Stimulated activated CD8-positive, alpha-beta memory T cell treated with anti-CD3 and anti-CD28 coated beads, Interleukin-15, amount 100 ng/mL, for 1 hour (primary cell): Measurements from ENCODE around the gene KLC4.

Experiments used
- DNase-seq: peaks from one replicate; pipeline ENCODE4 v3.0.0-alpha.2; 2020; ENCODE audit warnings: low read depth

Gene KLC4

DNA sequence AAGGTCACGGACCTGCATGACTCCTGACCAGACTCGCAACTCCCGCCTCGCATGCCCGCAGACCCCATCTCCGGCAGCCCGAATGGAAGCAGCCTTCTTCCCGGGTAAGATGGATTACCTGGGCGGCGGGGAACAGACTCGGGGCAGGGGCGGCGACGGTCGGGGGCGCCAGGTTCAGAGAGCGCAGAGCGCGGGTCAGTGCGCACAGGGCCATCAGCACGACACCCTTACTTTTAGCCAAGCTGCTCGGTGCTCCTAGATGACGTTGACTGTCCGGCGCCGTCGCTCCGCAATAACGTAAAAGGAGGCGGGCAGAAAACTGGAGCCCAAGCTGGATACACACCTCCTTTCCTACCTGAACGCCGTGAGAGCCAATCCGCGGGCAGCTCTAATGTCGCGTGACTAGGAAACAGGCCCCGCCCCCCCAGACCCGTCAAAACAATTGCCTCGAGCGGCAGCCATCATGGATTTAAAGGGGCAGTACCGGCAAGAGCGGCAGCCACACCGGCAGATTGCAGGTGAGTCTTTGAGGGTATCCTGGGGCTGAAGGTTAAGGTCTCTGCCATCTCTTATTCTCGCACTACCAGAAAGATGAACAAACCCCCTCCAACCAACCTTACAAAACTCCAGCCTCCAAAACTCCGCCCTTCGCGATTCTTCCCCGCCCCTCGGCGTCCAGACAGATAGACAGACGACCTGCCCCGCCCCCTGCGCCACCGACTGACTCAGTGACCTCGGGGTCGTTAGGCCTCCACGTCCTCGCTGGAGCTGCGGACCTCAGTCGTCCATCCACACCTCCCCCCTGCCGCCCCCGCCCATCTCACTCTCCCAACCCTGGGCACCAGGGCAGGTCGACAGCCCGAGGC is at the start of gene KLC4, which contains the start of gene MRPL2:
Gene KLC4 (plus strand): TSS at position 464 of the 866 bp plus-strand sequence. CDS start 1,705 bp downstream, outside the sequence.
Gene MRPL2 (minus strand): TSS at position 267 of the 866 bp plus-strand sequence. CDS start 53 bp downstream, at position 214.
- DNase-seq = peak; percentile 98

DNA sequence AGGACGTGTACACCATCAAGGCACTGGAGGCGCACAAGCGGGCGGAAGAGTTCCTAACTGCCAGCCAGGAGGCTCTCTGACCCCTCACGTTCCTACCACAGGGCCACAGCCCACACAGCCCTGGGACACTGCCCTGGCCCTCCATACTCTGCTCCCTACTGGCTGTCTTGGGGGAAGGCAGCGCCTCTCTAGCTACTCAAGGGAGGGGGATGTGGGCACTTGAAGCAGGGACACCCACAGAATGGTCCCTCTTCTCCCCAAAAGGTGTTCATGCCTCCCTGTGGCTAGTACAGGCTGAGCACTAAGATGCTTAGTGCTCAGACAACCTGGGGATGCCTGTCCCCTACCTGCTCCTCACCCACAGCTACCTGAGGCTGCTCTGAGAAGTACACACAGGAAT is 48.2 kb upstream of the KLC4 start:
- DNase-seq = no peak

DNA sequence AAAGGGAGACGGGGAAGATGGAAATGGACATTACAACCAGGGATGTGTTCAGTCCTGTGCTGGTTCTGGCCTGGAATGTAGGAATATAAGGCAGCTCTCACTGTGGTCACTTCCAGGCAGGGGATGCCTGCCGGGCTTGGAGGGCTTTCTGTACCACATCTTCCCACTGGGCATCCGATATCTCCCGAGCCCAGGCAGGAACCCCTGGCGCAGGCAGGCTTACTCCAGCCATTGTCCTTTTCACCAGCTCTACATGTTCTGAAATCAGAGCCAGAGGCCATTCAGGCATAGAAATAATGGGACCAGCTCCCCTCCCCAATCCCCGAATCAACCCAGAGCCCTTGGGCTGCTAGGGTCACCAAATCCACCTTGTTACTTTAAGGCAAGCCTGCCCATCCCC is 47.1 kb upstream of the KLC4 start:
- no peak for DNase-seq

DNA sequence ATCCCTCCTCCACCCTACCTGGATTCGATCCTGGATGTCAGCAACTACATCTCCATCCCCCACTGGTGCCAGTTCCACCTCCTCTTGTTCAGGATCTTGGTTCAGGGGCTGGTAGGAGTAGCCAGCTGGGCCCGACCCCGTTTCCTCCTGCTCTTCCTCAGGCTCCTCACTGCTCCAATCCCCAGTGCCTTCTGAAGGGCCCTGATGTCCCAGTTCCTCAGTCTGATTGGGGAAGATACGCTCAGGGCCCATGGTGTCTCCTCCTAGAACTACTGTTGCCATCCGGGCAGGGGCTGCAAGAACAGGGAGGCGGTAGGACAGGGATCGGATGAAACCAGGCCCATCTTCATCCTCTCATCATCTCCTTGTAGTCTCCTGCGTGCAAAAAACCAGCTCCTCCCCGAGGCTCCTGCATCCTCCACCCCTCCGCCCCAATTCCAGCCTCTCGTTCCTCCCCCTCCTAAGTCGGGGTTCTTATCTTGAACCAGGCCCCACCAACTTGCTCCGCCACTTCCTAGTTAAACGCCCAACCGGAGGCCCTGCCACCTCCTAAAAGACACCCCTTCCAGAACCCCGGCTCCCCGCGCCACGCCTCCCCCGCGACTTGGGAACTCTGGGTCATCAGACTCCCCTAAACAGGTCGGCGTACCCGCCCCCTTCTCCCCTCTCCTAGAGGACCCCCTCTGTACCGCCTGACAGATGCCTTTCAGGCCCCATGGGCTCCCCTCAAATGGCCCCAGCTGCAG is 46.2 kb upstream of the KLC4 start:
- DNase-seq = no peak

DNA sequence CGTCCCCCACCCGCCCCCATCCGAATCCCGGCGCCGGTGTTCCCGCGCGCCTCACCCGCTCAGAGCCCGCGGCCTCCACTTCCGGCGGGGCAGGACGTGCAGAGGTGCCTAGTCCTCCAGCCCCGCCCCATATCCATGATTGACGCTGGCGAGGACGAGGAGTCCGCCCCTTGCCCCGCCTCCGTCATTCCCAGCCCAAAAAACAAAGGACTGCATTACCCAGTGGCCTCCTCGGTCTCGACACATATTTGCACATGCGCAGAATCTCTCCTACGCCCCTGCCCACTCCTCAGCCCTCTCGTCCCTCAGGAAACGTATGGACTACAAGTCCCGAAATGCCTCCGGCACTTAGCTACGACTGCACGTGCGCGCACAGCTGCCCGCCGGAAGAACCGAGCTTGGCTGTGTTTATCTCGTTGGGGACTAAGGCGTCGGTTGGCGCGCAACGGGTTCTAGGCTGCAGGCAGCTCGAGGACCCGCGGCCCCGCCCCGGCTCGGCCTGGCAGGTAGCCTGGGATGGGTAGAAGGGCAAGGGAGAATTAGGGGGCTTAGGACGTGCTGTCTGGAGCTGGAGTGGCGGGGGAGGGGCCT is 45.5 kb upstream of the KLC4 start, which contains the start of the genes KLHDC3 and MEA1:
Gene KLHDC3 (plus strand): TSS at position 407 of the 591 bp plus-strand sequence. CDS start 2,944 bp downstream, outside the sequence.
Gene MEA1 (minus strand): TSS at position 104 of the 591 bp plus-strand sequence. CDS start 133 bp downstream, outside the sequence.
- DNase-seq = peak; percentile 95

DNA sequence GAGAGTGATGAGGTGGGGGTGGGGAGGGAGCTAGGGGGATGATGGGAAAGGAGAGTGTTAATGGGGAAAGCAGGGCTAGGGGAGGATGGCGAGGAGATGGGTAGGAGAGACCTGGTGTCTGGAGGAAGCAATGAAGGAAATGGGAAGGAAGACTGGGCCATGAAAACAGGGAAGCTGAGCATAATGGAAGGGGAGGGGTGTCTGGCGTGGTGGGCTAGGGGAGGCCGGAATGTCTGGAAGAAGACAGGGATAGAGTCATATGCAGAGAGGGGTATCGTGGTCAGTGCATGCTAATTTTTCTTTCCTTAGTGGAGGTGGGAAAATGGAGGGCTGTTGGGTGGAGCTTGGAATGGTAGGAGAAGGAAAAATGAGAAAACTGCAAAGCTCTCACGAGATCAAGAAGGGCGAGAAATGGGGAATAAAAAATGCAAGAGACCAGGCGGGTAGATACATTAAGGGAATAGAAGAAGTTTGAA is 45.0 kb upstream of the KLC4 start:
- no peak for DNase-seq

DNA sequence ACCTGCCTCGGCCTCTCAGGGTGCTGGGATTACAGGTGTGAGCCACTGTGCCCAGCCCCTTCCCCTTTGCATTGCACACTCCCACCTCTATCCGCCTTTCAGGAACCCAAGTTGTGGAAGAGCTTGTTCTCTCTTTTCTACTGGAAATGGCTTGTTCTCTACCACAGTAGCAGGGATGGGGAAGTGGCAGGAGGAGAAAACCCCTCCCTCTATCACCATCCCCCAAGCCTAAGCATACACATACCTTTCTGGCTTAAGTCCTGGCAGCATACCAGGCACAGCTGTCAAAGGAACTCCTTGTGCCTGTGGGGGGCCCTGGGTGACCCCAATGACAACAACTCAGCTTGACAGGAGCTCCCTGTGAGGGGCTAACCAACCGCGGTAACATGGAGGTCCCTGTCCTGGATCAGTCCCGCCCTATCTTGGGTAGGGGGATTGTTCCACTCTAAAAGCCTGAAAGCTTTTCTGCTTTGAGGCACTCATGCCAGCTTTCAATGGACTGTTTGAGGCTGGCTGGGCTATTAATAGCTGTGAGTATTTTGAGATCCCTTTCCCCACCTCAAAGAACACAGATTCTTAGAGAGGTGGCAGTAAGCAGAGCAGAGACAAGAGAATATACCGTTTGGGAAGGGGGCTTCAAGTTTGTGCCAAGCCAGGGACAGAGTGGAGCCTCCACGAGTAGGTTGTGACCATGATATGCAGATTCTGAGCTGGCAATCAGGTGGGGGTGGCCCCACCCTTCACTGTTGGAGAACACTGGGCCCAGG is 43.1 kb upstream of the KLC4 start:
- no peak for DNase-seq

DNA sequence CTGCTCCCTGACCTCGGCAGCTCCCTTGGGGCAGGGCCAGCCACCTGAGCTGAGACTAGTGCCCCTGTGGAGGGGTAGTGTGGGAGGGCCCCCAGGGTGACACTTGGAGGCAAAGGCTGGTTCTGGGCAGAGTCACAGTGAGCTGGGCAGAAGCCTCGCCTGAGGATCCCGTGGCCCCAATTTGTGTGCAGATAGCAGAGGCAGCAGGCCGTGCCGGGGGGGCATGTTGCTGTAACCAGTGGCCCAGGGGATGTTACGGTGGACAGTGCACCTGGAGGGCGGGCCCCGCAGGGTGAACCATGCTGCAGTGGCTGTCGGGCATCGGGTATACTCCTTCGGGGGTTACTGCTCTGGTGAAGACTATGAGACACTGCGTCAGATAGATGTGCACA is 42.5 kb upstream of the KLC4 start:
- no peak for DNase-seq

DNA sequence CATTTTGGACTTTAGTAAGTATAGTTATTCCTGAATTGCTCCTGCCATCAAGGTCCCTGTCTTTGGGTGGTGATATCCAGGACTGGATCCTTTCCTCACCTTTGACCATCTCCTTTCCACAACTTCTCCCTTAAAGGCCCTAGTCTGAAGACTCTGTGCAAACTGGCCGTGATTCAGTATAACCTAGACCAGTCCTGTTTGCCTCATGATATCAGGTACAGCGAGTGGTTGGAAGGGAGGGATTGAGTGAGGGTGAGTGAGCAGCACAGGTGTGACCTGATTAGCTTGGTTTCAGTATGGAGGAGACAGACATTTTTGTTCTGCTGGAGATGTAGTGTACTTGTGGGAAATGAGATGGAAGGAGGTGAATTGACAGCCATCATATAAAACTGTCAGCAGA is 40.3 kb upstream of the KLC4 start:
- no peak for DNase-seq

DNA sequence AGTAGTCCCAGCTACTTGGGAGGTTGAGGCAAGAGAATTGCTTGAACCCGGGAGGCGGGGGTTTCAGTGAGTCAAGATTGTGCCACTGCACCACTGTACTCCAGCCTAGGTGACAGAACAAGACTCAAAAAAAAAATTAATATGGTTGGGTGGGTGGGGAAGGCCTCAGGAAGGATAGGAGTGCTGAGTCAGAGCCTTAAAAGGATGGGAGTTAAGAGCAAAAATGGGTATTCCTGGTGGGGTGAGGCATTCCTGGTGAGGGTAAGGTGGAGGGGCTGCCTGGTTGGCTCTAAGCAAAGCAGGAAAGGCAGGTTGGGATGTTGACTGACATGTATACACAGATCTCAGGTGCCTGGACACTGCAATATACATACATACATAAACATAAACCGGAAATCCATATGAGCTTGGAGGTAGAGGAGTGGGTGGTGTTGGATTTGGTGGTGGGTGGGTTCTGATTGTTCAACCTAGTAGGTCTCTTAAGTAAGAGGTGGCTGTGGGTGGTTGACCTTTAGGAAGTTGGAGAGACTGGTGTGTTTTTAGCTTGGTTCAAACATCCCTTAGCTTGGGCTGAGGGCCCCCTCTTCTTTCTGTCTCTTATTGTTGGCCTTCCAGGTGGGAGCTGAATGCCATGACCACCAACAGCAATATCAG is 39.3 kb upstream of the KLC4 start:
- DNase-seq = no peak

DNA sequence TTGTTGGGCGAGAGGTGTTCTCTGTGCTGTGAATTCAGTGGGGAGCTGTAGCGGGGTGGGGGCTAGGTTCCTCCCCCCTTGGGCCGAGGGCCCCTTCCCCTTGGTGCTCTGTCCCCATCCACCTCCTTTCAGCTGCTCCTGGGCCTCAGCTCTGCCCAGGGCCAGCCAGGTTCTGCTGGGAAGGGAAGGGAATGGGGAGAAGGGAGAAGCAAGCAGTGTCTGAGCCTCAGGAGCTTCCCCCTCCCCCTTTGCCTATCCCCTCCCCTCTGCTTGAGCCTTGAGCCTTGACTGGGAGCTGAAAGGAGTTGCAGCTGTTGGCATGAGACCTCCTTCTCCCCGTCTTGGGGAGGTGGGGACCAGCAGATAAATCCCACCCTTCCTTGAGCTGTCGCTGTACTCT is 38.6 kb upstream of the KLC4 start:
- no peak for DNase-seq

DNA sequence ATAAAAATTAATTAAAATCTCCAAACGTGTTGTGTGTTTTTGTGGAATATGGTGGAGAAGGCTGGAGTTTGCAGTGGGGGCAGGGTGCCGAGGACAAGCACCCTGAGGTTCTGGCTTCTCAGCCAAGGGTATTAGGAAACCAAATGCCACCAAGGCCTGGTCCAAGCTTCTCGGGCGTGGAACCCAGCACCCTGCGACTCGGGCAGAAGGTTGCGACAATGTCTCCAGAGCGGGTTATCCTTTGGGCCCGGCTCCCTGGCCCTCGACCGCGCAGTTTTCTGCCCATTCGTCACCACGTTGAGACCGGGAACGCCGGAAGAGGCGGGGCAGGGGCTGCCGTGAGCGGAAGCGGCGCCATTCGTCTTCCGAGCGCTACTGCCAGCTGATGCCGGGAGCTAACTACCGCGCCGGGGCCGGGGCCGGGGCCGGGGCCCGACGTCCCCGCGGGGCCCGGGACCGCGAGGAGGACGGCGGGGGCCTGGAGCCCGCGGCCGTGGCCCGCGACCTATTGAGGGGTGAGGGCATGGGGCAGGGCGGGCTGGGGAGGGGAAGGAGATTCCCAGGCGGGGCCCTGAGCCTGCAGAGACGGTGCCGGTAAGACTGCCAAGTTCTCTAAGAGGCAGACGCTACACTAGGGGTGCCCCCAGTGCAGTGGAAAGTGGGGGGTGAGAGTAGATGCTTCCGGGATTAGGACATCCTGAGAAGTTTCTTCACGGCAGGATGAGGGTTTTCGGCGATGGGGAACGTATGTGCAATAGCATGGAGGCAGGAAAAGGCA is 38.0 kb upstream of the KLC4 start, which contains the start of gene RRP36:
Gene RRP36 (plus strand): TSS at position 354 of the 778 bp plus-strand sequence. CDS start 32 bp downstream, at position 386.
- DNase-seq = peak; percentile 42

DNA sequence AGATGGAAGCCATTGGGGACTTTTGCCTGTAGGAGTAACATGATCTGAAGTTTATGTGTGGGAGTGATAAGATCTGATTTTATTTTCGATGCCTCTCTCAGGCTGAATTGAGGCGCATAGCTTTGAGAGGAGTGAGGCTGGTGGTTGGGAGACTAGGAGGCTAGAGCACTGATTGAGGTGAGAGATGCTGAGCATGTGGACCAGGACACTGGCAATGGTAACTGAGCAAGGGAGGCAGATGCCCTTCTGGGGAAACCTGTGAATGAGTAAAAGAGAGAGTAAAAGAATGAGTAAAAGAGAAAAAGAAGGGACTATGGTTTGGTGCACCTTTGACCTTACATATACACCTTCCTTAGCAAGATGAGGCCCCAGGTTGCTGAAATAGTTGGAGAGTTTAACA is 35.0 kb upstream of the KLC4 start:
- DNase-seq = no peak

DNA sequence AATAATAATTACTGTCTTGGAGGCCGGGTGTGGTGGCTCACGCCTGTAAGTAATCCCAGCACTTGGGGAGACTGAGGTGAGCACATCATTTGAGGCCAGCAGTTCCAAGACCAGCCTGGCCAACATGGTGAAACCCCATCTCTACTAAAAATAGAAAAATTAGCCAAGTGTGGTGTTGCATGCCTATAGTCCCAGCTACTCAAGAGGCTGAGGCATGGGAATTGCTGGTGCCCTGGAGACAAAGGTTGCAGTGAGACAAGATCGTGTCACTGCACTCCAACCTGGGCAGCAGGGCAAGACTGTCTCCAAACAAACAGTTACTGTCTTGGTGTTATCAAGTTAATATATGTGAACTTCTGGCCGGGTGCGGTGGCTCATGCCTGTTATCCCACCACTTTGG is 33.1 kb upstream of the KLC4 start:
- DNase-seq = no peak

DNA sequence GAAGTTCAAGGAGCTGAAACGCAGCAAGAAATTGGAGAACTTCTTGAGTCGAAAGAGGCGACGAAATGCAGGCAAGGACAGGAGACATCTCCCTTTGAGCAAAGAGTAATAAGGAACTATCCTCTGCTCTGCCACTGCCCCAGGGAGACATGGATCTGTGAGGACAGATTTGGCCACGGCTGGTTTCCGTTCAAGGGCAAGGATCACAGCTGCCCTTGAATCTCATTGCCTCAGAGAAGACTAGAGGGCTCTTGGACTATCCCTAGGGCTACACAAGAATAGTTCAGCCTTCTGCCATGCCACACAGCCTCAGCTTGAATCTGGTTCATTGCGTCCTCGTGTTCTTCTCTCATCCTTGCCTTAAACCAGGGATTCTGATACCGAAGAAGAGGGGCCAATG is 30.3 kb upstream of the KLC4 start:
- DNase-seq = no peak

DNA sequence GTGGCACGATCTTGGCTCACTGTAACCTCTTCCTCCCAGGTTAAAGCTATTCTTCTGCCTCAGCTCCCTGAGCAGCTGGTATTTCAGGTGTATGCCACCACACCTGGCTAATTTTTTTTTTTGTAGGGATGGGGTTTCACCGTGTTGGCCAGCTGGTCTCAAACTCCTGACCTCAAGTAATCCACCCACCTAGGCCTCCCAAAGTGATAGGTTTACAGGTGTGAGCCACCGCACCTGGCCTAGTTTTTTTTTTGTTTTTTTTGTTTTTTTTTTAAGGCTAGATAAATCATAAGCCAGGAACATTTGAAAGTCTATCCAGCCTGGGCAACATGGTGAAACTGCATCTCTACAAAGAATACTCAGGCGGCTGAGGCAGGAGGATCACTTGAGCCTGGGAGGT is 27.1 kb upstream of the KLC4 start:
- no peak for DNase-seq

DNA sequence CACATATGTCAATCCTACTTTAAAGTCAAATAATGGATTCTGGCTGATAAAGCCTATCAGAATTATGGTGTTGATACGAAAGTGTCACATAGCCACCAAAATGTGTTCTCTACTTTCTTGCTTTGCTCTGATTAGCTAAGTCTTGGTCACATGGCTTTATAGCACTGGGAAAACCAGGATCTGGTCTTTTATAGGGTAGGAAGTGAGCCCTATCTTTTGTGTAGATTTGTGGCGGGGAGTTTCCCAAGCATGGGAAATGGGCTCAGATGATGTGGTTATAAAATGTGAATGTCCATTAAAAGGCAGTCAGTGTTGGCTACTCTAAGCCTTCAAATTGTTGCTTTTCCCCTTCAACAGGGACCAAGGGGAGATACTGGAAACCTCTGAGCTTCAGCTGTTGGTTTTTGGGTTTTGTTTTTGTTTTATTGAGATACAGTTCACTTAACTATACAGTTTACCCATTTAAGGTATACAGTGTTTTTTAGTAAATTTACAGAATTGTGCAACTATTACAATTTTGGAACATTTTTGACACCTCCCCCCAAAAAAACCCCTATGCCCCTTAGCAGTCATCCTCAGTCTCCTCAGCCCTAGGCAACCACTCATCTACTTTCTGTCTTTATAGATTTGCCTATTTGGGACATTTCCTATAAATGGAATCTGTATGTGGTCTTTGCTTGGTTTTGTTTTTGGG is 25.8 kb upstream of the KLC4 start:
- DNase-seq = no peak

DNA sequence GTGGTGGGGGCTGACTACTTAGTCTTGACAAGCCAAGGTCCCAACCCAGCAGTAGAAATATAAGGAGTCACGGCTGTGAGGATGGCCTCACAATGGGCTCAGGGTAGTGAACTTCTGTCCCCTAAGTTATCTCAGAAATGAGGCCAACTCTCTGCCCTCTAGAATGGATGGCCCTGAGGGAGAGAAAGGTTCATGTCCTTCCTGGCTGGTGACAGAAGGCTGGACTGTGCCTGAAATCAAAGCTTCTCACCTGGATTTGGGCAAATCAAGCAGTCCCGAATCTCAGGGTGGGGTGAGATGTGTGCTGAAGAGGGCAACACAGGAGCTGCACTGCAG is 25.3 kb upstream of the KLC4 start:
- DNase-seq = no peak

DNA sequence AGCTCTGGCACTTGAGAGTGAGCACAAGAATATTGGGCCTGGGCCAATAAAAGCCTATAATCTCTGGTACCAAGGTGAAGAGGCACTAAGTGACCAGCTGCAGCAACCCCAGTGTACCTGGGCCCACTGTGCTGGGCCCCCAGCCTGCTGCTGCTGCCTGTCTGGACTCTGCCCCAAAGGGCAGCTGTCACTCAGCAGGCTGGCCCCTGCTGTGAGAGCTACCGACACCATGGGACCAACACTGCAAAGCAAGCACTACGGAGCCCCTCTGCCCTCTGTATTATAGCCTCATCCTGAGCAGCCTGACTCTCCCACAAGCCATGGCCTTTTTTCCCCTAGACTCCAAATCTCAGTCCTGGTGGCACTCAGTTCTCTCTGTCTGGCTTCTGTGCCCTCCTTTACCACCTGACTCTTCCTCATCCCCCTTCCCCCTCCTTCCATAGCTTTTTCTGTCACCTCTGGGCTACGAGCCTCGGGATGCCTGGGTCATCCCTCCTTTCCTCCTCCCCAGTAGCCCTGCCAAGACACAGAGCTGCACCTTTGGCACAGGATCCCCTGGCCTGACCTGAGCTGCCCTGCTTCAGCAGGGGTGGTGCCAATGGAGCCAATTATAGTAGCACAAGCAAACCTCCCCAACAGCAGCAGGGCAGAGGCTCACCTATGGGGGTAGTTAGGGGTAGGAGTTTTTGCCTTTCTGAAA is 23.8 kb upstream of the KLC4 start:
- DNase-seq = no peak
